Measurements from ENCODE around the gene TMC8. TPM values are rescaled to one million over a fixed set of nuclear protein-coding genes. Genes with fewer than 3 reads are reported as not detected.
"Not testable (repeated sequence)": the region's sequence is repeated elsewhere in the genome, so short reads cannot be mapped to it uniquely, and the experiment has no call there.

Gene TMC8
- total RNA-seq, 2 experiments from 2014 or later = 123 to 139 TPM

GRCh38 chr17:78138204-78139060 lies 7.9 kb downstream of the TMC8 start:
- intact Hi-C loops (cut with DNase I, micrococcal nuclease) = no loop called here
- Mint-ChIP-seq H3K4me3 (no peak overlapping the region), H3K27ac (no peak overlapping the region), H3K4me1 (peaks cover 78% of the 10 kb centered on the region), H3K36me3 (ENCODE audit: low read depth) (peaks cover 60% of the 10 kb centered on the region), H3K27me3 (no peaks in the 10 kb centered on the region), H3K9me3 (ENCODE audit: low read depth) (no peaks in the 10 kb centered on the region)
- POLR2A ChIA-PET = interaction anchor here (0.6 kb wide), 2 partner anchors 55 to 691 kb away, joined by 3 read pairs; no protein-coding TSS in a partner anchor
- ATAC-seq = no peak
- DNase-seq = no peak
- CTCF ChIA-PET = interaction anchor here (0.7 to 5.8 kb wide), 8 partner anchors 8 to 38 kb away, joined by 3 to 42 read pairs (median 10); partner anchors contain the start of gene TMC8

GRCh38 chr17:78139861-78140168 lies 9.2 kb downstream of the TMC8 start:
- intact Hi-C loops (cut with DNase I, micrococcal nuclease) = loop anchor here (1.0 to 2.0 kb wide), 6 partner anchors 8 to 74 kb away; partner anchors contain the start of genes AFMID (in 2 of the 2), SYNGR2 (in 2 of the 2), TK1 (in 2 of the 2) and BIRC5 (in 1 of the 2)

GRCh38 chr17:78140169-78141051 lies 9.8 kb downstream of the TMC8 start:
- Mint-ChIP-seq H3K9me3 (ENCODE audit: low read depth) (no peaks in the 10 kb centered on the region), H3K36me3 (ENCODE audit: low read depth) (peaks cover 42% of the 10 kb centered on the region), H3K4me3 (peak overlapping the region; percentile 34), H3K4me1 (peaks cover 61% of the 10 kb centered on the region), H3K27me3 (no peaks in the 10 kb centered on the region), H3K27ac (peak overlapping the region; percentile 75)
- CTCF ChIA-PET = interaction anchor here (0.6 to 2.5 kb wide), 8 partner anchors 10 to 305 kb away, joined by 3 to 13 read pairs (median 4); partner anchors contain the start of gene TMC8
- POLR2A ChIA-PET = interaction anchor here (0.6 to 1.3 kb wide), 3 partner anchors 15 to 281 kb away, joined by 3 read pairs; no protein-coding TSS in a partner anchor
- ATAC-seq = peak; percentile 91
- intact Hi-C loops (cut with DNase I, micrococcal nuclease) = loop anchor here (1.0 to 2.0 kb wide), 6 partner anchors 8 to 74 kb away; partner anchors contain the start of genes AFMID (in 2 of the 2), SYNGR2 (in 2 of the 2), TK1 (in 2 of the 2) and BIRC5 (in 1 of the 2)
- DNase-seq = peak; percentile 99

More at GRCh38 chr17:78139861-78140168, 9.2 kb downstream of the TMC8 start:
- Mint-ChIP-seq H3K27ac (peak overlapping the region; percentile 75), H3K4me1 (peaks cover 66% of the 10 kb centered on the region), H3K4me3 (peak overlapping the region; percentile 34), H3K36me3 (ENCODE audit: low read depth) (peaks cover 46% of the 10 kb centered on the region)
- not testable (repeated sequence) for DNase-seq; ATAC-seq; H3K27me3 Mint-ChIP-seq; H3K9me3 Mint-ChIP-seq (ENCODE audit: low read depth)
- CTCF ChIA-PET = interaction anchor here (0.6 to 2.5 kb wide), 6 partner anchors 10 to 306 kb away, joined by 3 to 13 read pairs (median 4); partner anchors contain the start of gene TMC8
- POLR2A ChIA-PET = interaction anchor here (0.7 to 1.3 kb wide), 2 partner anchors 15 to 19 kb away, joined by 3 read pairs; no protein-coding TSS in a partner anchor

- no peak for DNase-seq
- CTCF ChIA-PET = interaction anchor here (0.5 kb wide), 1 partner anchor 128 kb away, joined by 3 read pairs; no protein-coding TSS in a partner anchor
- peaks cover 54% of the 10 kb centered on the region for H3K4me1 Mint-ChIP-seq
- H3K4me3 Mint-ChIP-seq = no peak overlapping the region
- no peak overlapping the region for H3K27ac Mint-ChIP-seq
- H3K36me3 Mint-ChIP-seq (ENCODE audit: low read depth) = peaks cover 30% of the 10 kb centered on the region
- no peak for ATAC-seq
- intact Hi-C loops (cut with DNase I, micrococcal nuclease) = loop anchor here in 1 of 2 experiments (2.0 kb wide), 1 partner anchor 27 kb away; the partner anchor contains the start of gene SYNGR2
- POLR2A ChIA-PET = no interaction called here
- H3K27me3 Mint-ChIP-seq = no peaks in the 10 kb centered on the region
- no peaks in the 10 kb centered on the region for H3K9me3 Mint-ChIP-seq (ENCODE audit: low read depth)
Measured at GRCh38 chr17:78141437-78142118, 11.0 kb downstream of the TMC8 start.

GRCh38 chr17:78142119-78142861 lies 11.7 kb downstream of the TMC8 start:
- Mint-ChIP-seq H3K27me3 (no peaks in the 10 kb centered on the region), H3K27ac (peak overlapping the region; percentile 5), H3K36me3 (ENCODE audit: low read depth) (peaks cover 24% of the 10 kb centered on the region), H3K4me1 (peaks cover 49% of the 10 kb centered on the region), H3K4me3 (no peak overlapping the region), H3K9me3 (ENCODE audit: low read depth) (no peaks in the 10 kb centered on the region)
- DNase-seq (peak; percentile 46), ATAC-seq (no peak)
- intact Hi-C loops (cut with DNase I, micrococcal nuclease) = no loop called here
- ChIA-PET POLR2A (no interaction called here), CTCF (interaction anchor here (0.5 to 0.8 kb wide), 3 partner anchors 56 to 733 kb away, joined by 3 read pairs; no protein-coding TSS in a partner anchor)

- Mint-ChIP-seq H3K4me3 (no peak overlapping the region), H3K27ac (no peak overlapping the region), H3K27me3 (no peaks in the 10 kb centered on the region), H3K4me1 (peaks cover 46% of the 10 kb centered on the region), H3K36me3 (ENCODE audit: low read depth) (peaks cover 22% of the 10 kb centered on the region), H3K9me3 (ENCODE audit: low read depth) (no peaks in the 10 kb centered on the region)
- DNase-seq (no peak), ATAC-seq (no peak)
- intact Hi-C loops (cut with DNase I, micrococcal nuclease) = no loop called here
- POLR2A ChIA-PET = interaction anchor here (0.5 to 1.1 kb wide), 3 partner anchors 9 to 18 kb away, joined by 3 to 11 read pairs (median 3); no protein-coding TSS in a partner anchor
- CTCF ChIA-PET = interaction anchor here (0.6 to 1.2 kb wide), 5 partner anchors 9 to 734 kb away, joined by 3 to 5 read pairs (median 3); no protein-coding TSS in a partner anchor
Measured at GRCh38 chr17:78143214-78144146, 12.9 kb downstream of the TMC8 start.

- ChIA-PET POLR2A (interaction anchor here (0.5 to 1.1 kb wide), 3 partner anchors 8 to 19 kb away, joined by 3 to 11 read pairs (median 3); no protein-coding TSS in a partner anchor), CTCF (interaction anchor here (0.5 to 1.3 kb wide), 6 partner anchors 10 to 1805 kb away, joined by 3 to 5 read pairs (median 4); no protein-coding TSS in a partner anchor)
- Mint-ChIP-seq H3K36me3 (ENCODE audit: low read depth) (peaks cover 20% of the 10 kb centered on the region), H3K27me3 (no peaks in the 10 kb centered on the region), H3K27ac (peak overlapping the region; percentile 19), H3K4me1 (peaks cover 39% of the 10 kb centered on the region), H3K4me3 (no peak overlapping the region), H3K9me3 (ENCODE audit: low read depth) (no peaks in the 10 kb centered on the region)
- intact Hi-C loops (cut with DNase I, micrococcal nuclease) = no loop called here
- ATAC-seq (no peak), DNase-seq (no peak)
Measured at GRCh38 chr17:78144147-78144719, 13.7 kb downstream of the TMC8 start.

GRCh38 chr17:78144736-78145641 lies 14.4 kb downstream of the TMC8 start:
- DNase-seq (no peak), ATAC-seq (no peak)
- Mint-ChIP-seq H3K4me3 (no peak overlapping the region), H3K4me1 (peaks cover 35% of the 10 kb centered on the region), H3K9me3 (ENCODE audit: low read depth) (no peaks in the 10 kb centered on the region), H3K27me3 (no peaks in the 10 kb centered on the region), H3K27ac (no peak overlapping the region), H3K36me3 (ENCODE audit: low read depth) (peaks cover 18% of the 10 kb centered on the region)
- intact Hi-C loops (cut with DNase I, micrococcal nuclease) = no loop called here
- POLR2A ChIA-PET = interaction anchor here (1.1 kb wide), 1 partner anchor 10 kb away, joined by 3 read pairs; no protein-coding TSS in a partner anchor
- CTCF ChIA-PET = interaction anchor here (0.5 to 1.3 kb wide), 5 partner anchors 9 to 1804 kb away, joined by 4 to 5 read pairs (median 4); no protein-coding TSS in a partner anchor
